ENCODE measurements around the gene OR52I1. TPM values are rescaled to one million over a fixed set of nuclear protein-coding genes. Genes with fewer than 3 reads are reported as not detected.

OR52I1 gene
- total RNA-seq, 1 donor from 2014 or later: not detected

- Mint-ChIP-seq H3K4me1 (ENCODE audit: unreplicated experiment) (peaks cover 4% of the 10 kb centered on the region), H3K27me3 (ENCODE audit: unreplicated experiment) (peaks cover 2% of the 10 kb centered on the region), H3K4me3 (ENCODE audit: unreplicated experiment) (no peak overlapping the region), H3K9me3 (ENCODE audit: unreplicated experiment) (no peaks in the 10 kb centered on the region), H3K27ac (ENCODE audit: unreplicated experiment) (no peak overlapping the region), H3K36me3 (ENCODE audit: low read depth, unreplicated experiment) (no peaks in the 10 kb centered on the region)
- peak; percentile 83 for DNase-seq (ENCODE audit: low spot score)
- TF ChIP-seq, protein P1, sequence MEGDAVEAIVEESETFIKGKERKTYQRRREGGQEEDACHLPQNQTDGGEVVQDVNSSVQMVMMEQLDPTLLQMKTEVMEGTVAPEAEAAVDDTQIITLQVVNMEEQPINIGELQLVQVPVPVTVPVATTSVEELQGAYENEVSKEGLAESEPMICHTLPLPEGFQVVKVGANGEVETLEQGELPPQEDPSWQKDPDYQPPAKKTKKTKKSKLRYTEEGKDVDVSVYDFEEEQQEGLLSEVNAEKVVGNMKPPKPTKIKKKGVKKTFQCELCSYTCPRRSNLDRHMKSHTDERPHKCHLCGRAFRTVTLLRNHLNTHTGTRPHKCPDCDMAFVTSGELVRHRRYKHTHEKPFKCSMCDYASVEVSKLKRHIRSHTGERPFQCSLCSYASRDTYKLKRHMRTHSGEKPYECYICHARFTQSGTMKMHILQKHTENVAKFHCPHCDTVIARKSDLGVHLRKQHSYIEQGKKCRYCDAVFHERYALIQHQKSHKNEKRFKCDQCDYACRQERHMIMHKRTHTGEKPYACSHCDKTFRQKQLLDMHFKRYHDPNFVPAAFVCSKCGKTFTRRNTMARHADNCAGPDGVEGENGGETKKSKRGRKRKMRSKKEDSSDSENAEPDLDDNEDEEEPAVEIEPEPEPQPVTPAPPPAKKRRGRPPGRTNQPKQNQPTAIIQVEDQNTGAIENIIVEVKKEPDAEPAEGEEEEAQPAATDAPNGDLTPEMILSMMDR (IDR thresholded peaks at IDR 0.05; ENCODE audit: unreplicated experiment): peak; percentile 96
Measured at GRCh38 chr11:4626207-4627099, 32.6 kb downstream of the OR52I1 start.

DNA sequence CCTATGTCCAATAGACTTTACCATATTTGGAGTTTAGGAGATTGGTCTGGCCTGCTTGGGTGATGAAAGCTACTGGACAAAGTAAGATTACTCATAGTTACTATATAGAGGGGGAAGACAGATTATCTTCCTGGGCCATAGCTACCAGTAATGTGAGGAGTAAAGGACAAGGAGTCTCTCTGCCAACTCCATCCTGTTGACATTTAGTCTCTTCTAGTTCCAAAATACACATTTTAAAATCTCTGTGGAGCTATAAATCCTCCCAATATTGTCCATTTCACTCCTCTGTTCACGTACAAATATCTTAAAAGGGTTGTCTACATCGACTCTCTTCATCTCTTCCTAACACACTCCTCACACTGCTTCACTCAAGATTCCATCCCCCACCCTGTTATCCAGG, 42.3 kb downstream of the OR52I1 start:
- Mint-ChIP-seq H3K9me3 (ENCODE audit: unreplicated experiment) (no peaks in the 10 kb centered on the region), H3K4me1 (ENCODE audit: unreplicated experiment) (no peaks in the 10 kb centered on the region), H3K4me3 (ENCODE audit: unreplicated experiment) (no peak overlapping the region), H3K27ac (ENCODE audit: unreplicated experiment) (no peak overlapping the region), H3K36me3 (ENCODE audit: low read depth, unreplicated experiment) (no peaks in the 10 kb centered on the region), H3K27me3 (ENCODE audit: unreplicated experiment) (no peaks in the 10 kb centered on the region)
- no peak for DNase-seq (ENCODE audit: low spot score)
- TF ChIP-seq, protein P1 (IDR thresholded peaks at IDR 0.05; ENCODE audit: unreplicated experiment): no peak

DNA sequence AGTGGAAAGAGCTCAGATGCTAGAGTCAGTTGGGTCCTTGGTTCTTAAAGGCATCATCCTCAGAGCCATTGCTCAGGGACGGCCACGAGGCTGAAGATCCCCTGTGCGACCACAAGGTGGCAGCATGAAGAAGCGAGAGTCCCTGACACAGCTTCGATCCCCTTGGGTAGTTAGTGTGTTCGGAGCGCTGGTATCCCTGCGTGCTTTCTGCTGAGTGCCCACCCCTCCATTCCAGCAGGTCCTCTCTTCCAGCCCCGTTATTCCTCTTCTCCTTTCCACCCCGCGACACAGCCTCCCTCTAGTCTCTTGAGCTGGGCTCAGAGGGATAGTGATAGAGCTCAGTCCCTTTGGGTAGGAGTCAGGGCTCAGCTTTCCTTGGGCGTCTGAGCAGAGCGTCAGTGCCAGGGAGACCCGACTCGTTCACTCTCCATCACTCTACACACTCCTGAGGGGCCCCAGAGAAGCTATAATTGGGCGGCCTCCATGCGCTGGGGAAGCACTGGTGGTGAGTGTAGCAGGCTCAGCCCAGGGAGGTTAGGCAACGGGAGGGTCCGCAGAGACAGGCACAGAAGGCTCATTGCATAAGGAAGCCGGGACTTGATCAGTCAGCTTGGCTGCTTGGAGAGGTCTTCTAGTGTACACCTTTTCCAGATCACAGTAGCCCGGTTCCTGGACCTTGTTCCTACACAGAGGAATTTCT, 43.3 kb downstream of the OR52I1 start, which contains the start of gene OR51D1:
Gene OR51D1 (plus strand): TSS at position 516 of the 700 bp plus-strand sequence. CDS start 2,314 bp downstream, outside the sequence.
- Mint-ChIP-seq H3K27ac (ENCODE audit: unreplicated experiment) (no peak within 1 kb of the TSS), H3K4me3 (ENCODE audit: unreplicated experiment) (no peak within 1 kb of the TSS), H3K9me3 (ENCODE audit: unreplicated experiment) (no peaks in the 10 kb centered on the region), H3K4me1 (ENCODE audit: unreplicated experiment) (peaks cover 6% of the 10 kb centered on the region), H3K36me3 (ENCODE audit: low read depth, unreplicated experiment) (no peaks in the 10 kb centered on the region), H3K27me3 (ENCODE audit: unreplicated experiment) (no peaks in the 10 kb centered on the region)
- peak; percentile 85 for DNase-seq (ENCODE audit: low spot score)
- TF ChIP-seq, protein P1 (IDR thresholded peaks at IDR 0.05; ENCODE audit: unreplicated experiment): peak; percentile 88

- Mint-ChIP-seq H3K27me3 (ENCODE audit: unreplicated experiment) (no peaks in the 10 kb centered on the region), H3K27ac (ENCODE audit: unreplicated experiment) (no peak overlapping the region), H3K4me1 (ENCODE audit: unreplicated experiment) (peaks cover 12% of the 10 kb centered on the region), H3K4me3 (ENCODE audit: unreplicated experiment) (no peak overlapping the region), H3K36me3 (ENCODE audit: low read depth, unreplicated experiment) (no peaks in the 10 kb centered on the region), H3K9me3 (ENCODE audit: unreplicated experiment) (no peaks in the 10 kb centered on the region)
- TF ChIP-seq, protein P1 (IDR thresholded peaks at IDR 0.05; ENCODE audit: unreplicated experiment): no peak
- DNase-seq (ENCODE audit: low spot score): no peak
Measured at GRCh38 chr11:4637662-4638047, 43.8 kb downstream of the OR52I1 start.
